ENCODE measurements around the gene FOSL1.

DNA sequence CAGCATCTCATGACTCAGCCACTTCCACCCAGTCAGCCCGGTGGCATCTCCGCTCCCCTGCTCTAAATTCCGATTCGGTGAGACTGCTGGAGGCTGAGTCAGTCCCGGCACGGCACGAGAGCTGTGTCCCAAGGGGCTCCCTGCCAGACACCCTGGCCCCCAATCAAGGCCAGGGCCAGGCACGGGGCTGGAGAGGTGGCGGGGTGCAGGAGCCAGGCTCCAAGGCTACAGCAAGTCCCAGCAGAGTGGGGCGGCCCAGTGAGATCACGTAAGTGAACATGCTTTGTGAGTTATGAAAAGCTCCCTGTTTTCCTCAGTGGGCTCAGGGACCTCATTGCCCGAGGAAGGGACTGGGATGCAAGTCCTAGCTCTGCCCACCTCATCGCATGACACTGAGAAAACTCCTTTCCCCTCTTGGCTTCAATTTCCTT, 15.6 kb upstream of the FOSL1 start:
- TF ChIP-seq CTCF (IDR thresholded peaks at IDR 0.05; ENCODE audit: insufficient read depth, low read length) (no peak), REST (IDR thresholded peaks at IDR 0.05; ENCODE audit: insufficient replicate concordance, low read depth) (no peak), GABPA (IDR thresholded peaks at IDR 0.05; ENCODE audit: low read depth) (no peak), POLR2AphosphoS5 (IDR thresholded peaks at IDR 0.05; ENCODE audit: low read depth) (0 out of 2 replicates have a peak, but pooled peaks have one; percentile 2), SPI1 (IDR thresholded peaks at IDR 0.05; ENCODE audit: borderline replicate concordance, low read depth) (no peak)
